Neural cell (in vitro differentiated cells): ENCODE measurements around the gene ANKFN1. TPM values are rescaled to one million over a fixed set of nuclear protein-coding genes. Genes with fewer than 3 reads are reported as not detected.

Source experiments
- H2AFZ ChIP-seq: fragments of 200-600, 300-800 bp; sonication (generic), shearing (Covaris generic); 2 replicates; pipeline ENCODE4 v1.6.0; 2014; ENCODE audit warnings: low read depth, mild to moderate bottlenecking, antibody characterized with exemption, low read length, moderate library complexity
- H3F3A ChIP-seq: fragments of 200-600 bp; shearing (Covaris generic); 2 replicates; pipeline ENCODE4 v1.6.1; 2016; ENCODE audit warnings: mild to moderate bottlenecking, moderate library complexity, mixed read lengths, antibody characterized with exemption, low read length; ENCODE audit not compliant: insufficient read depth, poor library complexity, severe bottlenecking
- H3K27ac ChIP-seq: fragments of 200-600, 300-800 bp; sonication (generic), shearing (Covaris generic); 2 replicates; pipeline ENCODE4 v1.5.1; 2014; ENCODE audit warnings: mild to moderate bottlenecking, low read length, moderate library complexity
- H3K27me3 ChIP-seq: fragments of 300-800, 200-600 bp; sonication (generic), shearing (Covaris generic); 2 replicates; pipeline ENCODE4 v1.6.0; 2014; ENCODE audit warnings: mild to moderate bottlenecking, low read depth, low read length, moderate library complexity; ENCODE audit not compliant: insufficient read depth
- H3K36me3 ChIP-seq: fragments of 300-800, 200-600 bp; sonication (generic), shearing (Covaris generic); 2 replicates; pipeline ENCODE4 v1.5.1; 2014; ENCODE audit warnings: mild to moderate bottlenecking, antibody characterized with exemption, low read length, moderate library complexity; ENCODE audit not compliant: insufficient read depth
- H3K4me2 ChIP-seq: fragments of 300-800, 200-600 bp; sonication (generic), shearing (Covaris generic); 2 replicates; pipeline ENCODE4 v1.6.0; 2014; ENCODE audit warnings: mild to moderate bottlenecking, low read length
- H3K4me3 ChIP-seq: fragments of 300-800, 200-600 bp; sonication (generic), shearing (Covaris generic); 2 replicates; pipeline ENCODE4 v1.5.1; 2014; ENCODE audit warnings: mild to moderate bottlenecking, low read length, moderate library complexity
- H3K79me2 ChIP-seq: fragments of 200-600 bp; shearing (Covaris generic); replicated peaks from 2 replicates; pipeline ENCODE4 v1.6.0; 2014; ENCODE audit warnings: mild to moderate bottlenecking, low read length, moderate library complexity; ENCODE audit not compliant: insufficient read depth
- H3K9ac ChIP-seq: fragments of 300-800, 200-600 bp; sonication (generic), shearing (Covaris generic); 2 replicates; pipeline ENCODE4 v1.6.1; 2016; ENCODE audit warnings: mild to moderate bottlenecking, low read length, mixed read lengths
- H3K9me2 ChIP-seq: fragments of 200-600 bp; shearing (Covaris generic); 2 replicates; pipeline ENCODE4 v1.6.1; 2016; ENCODE audit warnings: mild to moderate bottlenecking, low read length, mixed read lengths; ENCODE audit not compliant: insufficient read depth
- H3K9me3 ChIP-seq: fragments of 200-600, 300-800 bp; sonication (generic), shearing (Covaris generic); 2 replicates; pipeline ENCODE4 v1.6.1; 2016; ENCODE audit warnings: mild to moderate bottlenecking, mixed run types, low read length, moderate library complexity, mixed read lengths
- H4K20me1 ChIP-seq: fragments of 200-600 bp; shearing (Covaris generic); 2 replicates; pipeline ENCODE4 v1.6.1; 2016; ENCODE audit warnings: mild to moderate bottlenecking, mixed run types; ENCODE audit not compliant: insufficient read depth
- CTCF ChIP-seq: fragments of 450-650 bp; IDR thresholded peaks from 2 replicates; pipeline ENCODE4 v1.5.1; 2014; ENCODE audit warnings: antibody characterized with exemption, mild to moderate bottlenecking, moderate library complexity; ENCODE audit not compliant: poor library complexity, severe bottlenecking
- EP300 ChIP-seq: fragments of 450-650 bp; conservative IDR thresholded peaks from 2 replicates; pipeline ENCODE4 v1.6.1; 2014; ENCODE audit warnings: antibody characterized with exemption, mild to moderate bottlenecking, moderate library complexity; ENCODE audit not compliant: poor library complexity, severe bottlenecking
- EZH2 ChIP-seq: fragments of 200-600, 300-800 bp; shearing (Covaris generic), sonication (generic); IDR thresholded peaks from 2 replicates; pipeline ENCODE4 v1.6.1; 2014; ENCODE audit warnings: antibody characterized with exemption, low read length, borderline replicate concordance, mild to moderate bottlenecking; ENCODE audit not compliant: insufficient read depth, poor library complexity, severe bottlenecking
- MXI1 ChIP-seq: fragments of 450-650 bp; conservative IDR thresholded peaks from 2 replicates; pipeline ENCODE4 v1.6.1; 2014; ENCODE audit warnings: antibody characterized with exemption, mild to moderate bottlenecking; ENCODE audit not compliant: poor library complexity, severe bottlenecking
- POLR2AphosphoS5 ChIP-seq: IDR thresholded peaks from 2 replicates; pipeline ENCODE4 v1.6.1; 2012
- RAD21 ChIP-seq: fragments of 450-650 bp; conservative IDR thresholded peaks from 2 replicates; pipeline ENCODE4 v1.6.1; 2014; ENCODE audit warnings: antibody characterized with exemption, mild to moderate bottlenecking, moderate library complexity
- REST ChIP-seq: IDR thresholded peaks from 2 replicates; pipeline ENCODE4 v1.6.1; 2012; ENCODE audit warnings: borderline replicate concordance
- SMC3 ChIP-seq: fragments of 450-650 bp; conservative IDR thresholded peaks from 2 replicates; pipeline ENCODE4 v1.6.1; 2014; ENCODE audit warnings: antibody characterized with exemption, mild to moderate bottlenecking, moderate library complexity; ENCODE audit not compliant: poor library complexity
- TAF1 ChIP-seq: IDR thresholded peaks from 2 replicates; pipeline ENCODE4 v1.6.1; 2012; ENCODE audit warnings: low read depth
- polyA plus RNA-seq: library from polyadenylated mRNA; depleted of rRNA; stranded (reverse); fragments of >200 nt; gene quantifications from 2 replicates; pipeline ENCODE4 v1.2.3, GENCODE V29; 2014

ANKFN1 gene
- polyA plus RNA-seq, 1 donor from 2014 or later, result 0.14 TPM

- no peak overlapping the region for H3K9ac ChIP-seq
- H3K9me2 ChIP-seq, result no peaks in the 10 kb centered on the region
- H3K36me3 ChIP-seq, result no peaks in the 10 kb centered on the region
- H3K27me3 ChIP-seq, result no peaks in the 10 kb centered on the region
- TF ChIP-seq EP300 (no peak), POLR2AphosphoS5 (no peak), SMC3 (no peak), RAD21 (no peak), TAF1 (no peak), REST (no peak), CTCF (no peak), EZH2 (no peak), MXI1 (no peak)
- H3F3A ChIP-seq, result no peaks in the 10 kb centered on the region
- H3K27ac ChIP-seq, result no peak overlapping the region
- no peak overlapping the region for H2AFZ ChIP-seq
- no peak overlapping the region for H3K4me2 ChIP-seq
- no peaks in the 10 kb centered on the region for H3K79me2 ChIP-seq
- H3K9me3 ChIP-seq, result no peaks in the 10 kb centered on the region
- no peak overlapping the region for H3K4me3 ChIP-seq
- no peaks in the 10 kb centered on the region for H4K20me1 ChIP-seq
These were observed 336.7 kb downstream of the ANKFN1 start for GRCh38 chr17:56489980-56490379.

- H3K4me3 ChIP-seq, result no peak overlapping the region
- H2AFZ ChIP-seq, result no peak overlapping the region
- H3K9me3 ChIP-seq, result no peaks in the 10 kb centered on the region
- H3K9ac ChIP-seq, result no peak overlapping the region
- TF ChIP-seq EP300 (no peak), EZH2 (no peak), CTCF (no peak), POLR2AphosphoS5 (no peak), REST (no peak), RAD21 (no peak), SMC3 (no peak), TAF1 (no peak), MXI1 (no peak)
- H3K79me2 ChIP-seq, result no peaks in the 10 kb centered on the region
- no peaks in the 10 kb centered on the region for H3K9me2 ChIP-seq
- H3K36me3 ChIP-seq, result no peaks in the 10 kb centered on the region
- H3K27me3 ChIP-seq, result no peaks in the 10 kb centered on the region
- no peak overlapping the region for H3K4me2 ChIP-seq
- no peak overlapping the region for H3K27ac ChIP-seq
- no peaks in the 10 kb centered on the region for H3F3A ChIP-seq
- H4K20me1 ChIP-seq, result no peaks in the 10 kb centered on the region
These were observed 342.3 kb downstream of the ANKFN1 start for GRCh38 chr17:56495556-56495955.
